ENCODE results near the gene ADCY3. TPM values are rescaled to one million over a fixed set of nuclear protein-coding genes. Genes with fewer than 3 reads are reported as not detected.

The ADCY3 gene
- total RNA-seq, 1 donor from 2014 or later: 38.6 TPM

- no peaks in the 10 kb centered on the region for H3K27me3 Mint-ChIP-seq (ENCODE audit: low read depth)
- no peak overlapping the region for H3K4me3 Mint-ChIP-seq
- no peaks in the 10 kb centered on the region for H3K4me1 Mint-ChIP-seq
- no peak for DNase-seq (ENCODE audit: low spot score in 2 of 2, unreplicated experiment in 2 of 2)
- no peak overlapping the region for H3K27ac Mint-ChIP-seq
- TF ChIP-seq CTCF (IDR thresholded peaks at IDR 0.05; ENCODE audit: unreplicated experiment): no peak
- H3K9me3 Mint-ChIP-seq: no peaks in the 10 kb centered on the region
- H3K36me3 Mint-ChIP-seq: peaks cover 14% of the 10 kb centered on the region
Observed at GRCh38 chr2:24832931-24833701, 86.9 kb downstream of the ADCY3 start.

GRCh38 chr2:24832521-24832920 lies 87.5 kb downstream of the ADCY3 start:
- Mint-ChIP-seq H3K36me3 (peaks cover 14% of the 10 kb centered on the region), H3K27me3 (ENCODE audit: low read depth) (no peaks in the 10 kb centered on the region), H3K27ac (no peak overlapping the region), H3K9me3 (no peaks in the 10 kb centered on the region), H3K4me1 (peaks cover 3% of the 10 kb centered on the region), H3K4me3 (no peak overlapping the region)
- no peak for TF ChIP-seq CTCF (IDR thresholded peaks at IDR 0.05; ENCODE audit: unreplicated experiment)
- no peak for DNase-seq (ENCODE audit: low spot score in 2 of 2, unreplicated experiment in 2 of 2)

GRCh38 chr2:24832073-24832461 lies 88.0 kb downstream of the ADCY3 start:
- no peak overlapping the region for H3K27ac Mint-ChIP-seq
- H3K4me1 Mint-ChIP-seq: peaks cover 3% of the 10 kb centered on the region
- DNase-seq (ENCODE audit: low spot score in 2 of 2, unreplicated experiment in 2 of 2): no peak
- no peak for TF ChIP-seq CTCF (IDR thresholded peaks at IDR 0.05; ENCODE audit: unreplicated experiment)
- H3K36me3 Mint-ChIP-seq: peaks cover 14% of the 10 kb centered on the region
- no peaks in the 10 kb centered on the region for H3K9me3 Mint-ChIP-seq
- H3K27me3 Mint-ChIP-seq (ENCODE audit: low read depth): no peaks in the 10 kb centered on the region
- H3K4me3 Mint-ChIP-seq: no peak overlapping the region

- no peak for DNase-seq (ENCODE audit: low spot score in 2 of 2, unreplicated experiment in 2 of 2)
- Mint-ChIP-seq H3K4me3 (no peak overlapping the region), H3K27ac (no peak overlapping the region), H3K9me3 (no peaks in the 10 kb centered on the region), H3K4me1 (peaks cover 3% of the 10 kb centered on the region), H3K36me3 (peaks cover 14% of the 10 kb centered on the region), H3K27me3 (ENCODE audit: low read depth) (no peaks in the 10 kb centered on the region)
- TF ChIP-seq CTCF (IDR thresholded peaks at IDR 0.05; ENCODE audit: unreplicated experiment): no peak
Observed at GRCh38 chr2:24831221-24832072, 88.6 kb downstream of the ADCY3 start.

GRCh38 chr2:24830786-24831185 lies 89.3 kb downstream of the ADCY3 start:
- DNase-seq (ENCODE audit: low spot score in 2 of 2, unreplicated experiment in 2 of 2): no peak
- Mint-ChIP-seq H3K9me3 (no peaks in the 10 kb centered on the region), H3K4me1 (peaks cover 3% of the 10 kb centered on the region), H3K27me3 (ENCODE audit: low read depth) (no peaks in the 10 kb centered on the region), H3K36me3 (peaks cover 7% of the 10 kb centered on the region), H3K4me3 (no peak overlapping the region), H3K27ac (no peak overlapping the region)
- TF ChIP-seq CTCF (IDR thresholded peaks at IDR 0.05; ENCODE audit: unreplicated experiment): no peak
